Endodermal cell (in vitro differentiated cells): Measurements from ENCODE around the gene PCDHGA2. TPM values are rescaled to one million over a fixed set of nuclear protein-coding genes. Genes with fewer than 3 reads are reported as not detected.
"Not testable (repeated sequence)": the region's sequence is repeated elsewhere in the genome, so short reads cannot be mapped to it uniquely, and the experiment has no call there.

ENCODE experiments used
- DNase-seq: peaks from one replicate; pipeline ENCODE4 v3.0.0-alpha.2; 2017
- H3K27ac ChIP-seq: 2 replicates; pipeline ENCODE4 v1.5.1; 2013; ENCODE audit warnings: mild to moderate bottlenecking, low read depth, low read length, moderate library complexity
- H3K27me3 ChIP-seq: 2 replicates; pipeline ENCODE4 v1.6.1; 2013; ENCODE audit warnings: mild to moderate bottlenecking, low read length, moderate library complexity; ENCODE audit not compliant: insufficient read depth, control insufficient read depth, poor library complexity, severe bottlenecking
- H3K36me3 ChIP-seq: 2 replicates; pipeline ENCODE4 v1.7.0; 2013; ENCODE audit warnings: mild to moderate bottlenecking, low read length, moderate library complexity; ENCODE audit not compliant: control insufficient read depth, insufficient read depth
- H3K4me1 ChIP-seq: one replicate; pipeline ENCODE4 v1.7.0; 2013; ENCODE audit warnings: low read length; ENCODE audit not compliant: control insufficient read depth, insufficient read depth
- H3K4me3 ChIP-seq: 2 replicates; pipeline ENCODE4 v1.5.1; 2013; ENCODE audit warnings: mild to moderate bottlenecking, low read length, moderate library complexity
- H3K9ac ChIP-seq: 2 replicates; pipeline ENCODE4 v1.6.1; 2013; ENCODE audit warnings: mild to moderate bottlenecking, low read length, moderate library complexity; ENCODE audit not compliant: poor library complexity, severe bottlenecking; ENCODE audit errors: extremely low read depth
- H3K9me3 ChIP-seq: 2 replicates; pipeline ENCODE4 v1.6.1; 2013; ENCODE audit warnings: mild to moderate bottlenecking, low read length, moderate library complexity; ENCODE audit not compliant: control insufficient read depth
- H3K27ac Mint-ChIP-seq: 2 replicates; pipeline ENCODE4 v1.8.0; 2020; ENCODE audit warnings: mixed read lengths
- H3K27me3 Mint-ChIP-seq: 2 replicates; pipeline ENCODE4 v1.8.0; 2021; ENCODE audit warnings: mild to moderate bottlenecking, mixed read lengths; ENCODE audit not compliant: insufficient read depth
- H3K36me3 Mint-ChIP-seq: 2 replicates; pipeline ENCODE4 v1.8.0; 2020; ENCODE audit warnings: low read depth, mixed read lengths
- H3K4me1 Mint-ChIP-seq: 2 replicates; pipeline ENCODE4 v1.8.0; 2020; ENCODE audit warnings: mixed read lengths
- H3K4me3 Mint-ChIP-seq: 2 replicates; pipeline ENCODE4 v1.8.0; 2020; ENCODE audit warnings: mild to moderate bottlenecking, moderate library complexity, mixed read lengths
- H3K9me3 Mint-ChIP-seq: 2 replicates; pipeline ENCODE4 v1.8.0; 2020; ENCODE audit warnings: mild to moderate bottlenecking, mixed read lengths
- WGBS, 2 experiments: methylation state at CpG; one replicate each; pipeline versions ENCODE4 v1.1.5 to v1.1.7; 2013; ENCODE audit warnings: missing lambda C conversion rate in 2 of 2, mixed read lengths in 1 of 2; ENCODE audit not compliant: insufficient coverage in 1 of 2, insufficient read length in 1 of 2; 5-methylcytosine and 5-hydroxymethylcytosine counted together
- total RNA-seq, 2 donors: library from RNA; stranded (reverse); fragmentation: NEBNext Ultra II Directional in 1 of 2; extraction: Animal tissue kit (Norgen Biotek cat#: 25700) in 1 of 2; gene quantifications; 2 replicates in 1 of 2; 3 replicates in 1 of 2; pipeline ENCODE4 v1.2.1, GENCODE V29; 2021
- TF ChIP-seq, protein P1 (sequence below): fragments of 200-600 bp; sonication (generic); conservative IDR thresholded peaks from 2 replicates; pipeline ENCODE4 v1.5.0; 2021; ENCODE audit warnings: antibody characterized with exemption, mild to moderate bottlenecking

The PCDHGA2 gene
- total RNA-seq, 2 donors from 2014 or later, result 0.09 to 2.0 TPM

DNA sequence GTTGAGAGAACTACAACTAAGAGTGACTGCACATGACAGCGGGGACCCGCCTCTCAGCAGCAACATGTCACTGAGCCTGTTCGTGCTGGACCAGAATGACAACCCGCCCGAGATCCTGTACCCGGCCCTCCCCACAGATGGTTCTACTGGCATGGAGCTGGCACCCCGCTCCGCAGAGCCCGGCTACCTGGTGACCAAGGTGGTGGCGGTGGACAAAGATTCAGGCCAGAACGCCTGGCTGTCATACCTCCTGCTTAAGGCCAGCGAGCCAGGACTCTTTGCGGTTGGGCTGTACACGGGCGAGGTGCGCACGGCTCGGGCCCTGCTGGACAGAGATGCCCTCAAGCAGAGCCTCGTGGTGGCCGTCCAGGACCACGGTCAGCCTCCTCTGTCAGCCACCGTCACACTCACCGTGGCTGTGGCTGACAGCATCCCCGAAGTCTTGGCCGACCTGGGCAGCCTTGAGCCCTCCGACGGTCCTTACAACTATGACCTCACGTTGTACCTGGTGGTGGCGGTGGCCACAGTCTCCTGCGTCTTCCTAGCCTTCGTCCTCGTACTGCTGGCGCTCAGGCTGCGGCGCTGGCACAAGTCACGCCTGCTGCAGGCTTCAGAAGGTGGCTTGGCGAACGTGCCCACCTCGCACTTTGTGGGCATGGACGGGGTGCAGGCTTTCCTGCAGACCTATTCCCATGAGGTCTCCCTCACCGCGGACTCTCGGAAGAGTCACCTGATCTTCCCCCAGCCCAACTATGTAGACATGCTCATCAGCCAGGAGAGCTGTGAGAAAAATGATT lies 46.1 kb downstream of the PCDHGA2 start:
- Histone ChIP-seq H3K9me3 (peaks cover 44% of the 10 kb centered on the region), H3K27me3 (no peaks in the 10 kb centered on the region), H3K4me1 (no peaks in the 10 kb centered on the region), H3K9ac (no peak overlapping the region), H3K36me3 (no peaks in the 10 kb centered on the region), H3K4me3 (no peak overlapping the region), H3K27ac (no peak overlapping the region)
- Mint-ChIP-seq H3K27me3 (peaks cover 11% of the 10 kb centered on the region), H3K4me1 (no peaks in the 10 kb centered on the region), H3K27ac (no peak overlapping the region), H3K9me3 (peaks cover 59% of the 10 kb centered on the region), H3K4me3 (no peak overlapping the region), H3K36me3 (peaks cover 35% of the 10 kb centered on the region)
- 92 to 94% methylated on average over 36 to 43 of the region's 43 CpGs for WGBS, 2 experiments
- TF ChIP-seq, protein P1, sequence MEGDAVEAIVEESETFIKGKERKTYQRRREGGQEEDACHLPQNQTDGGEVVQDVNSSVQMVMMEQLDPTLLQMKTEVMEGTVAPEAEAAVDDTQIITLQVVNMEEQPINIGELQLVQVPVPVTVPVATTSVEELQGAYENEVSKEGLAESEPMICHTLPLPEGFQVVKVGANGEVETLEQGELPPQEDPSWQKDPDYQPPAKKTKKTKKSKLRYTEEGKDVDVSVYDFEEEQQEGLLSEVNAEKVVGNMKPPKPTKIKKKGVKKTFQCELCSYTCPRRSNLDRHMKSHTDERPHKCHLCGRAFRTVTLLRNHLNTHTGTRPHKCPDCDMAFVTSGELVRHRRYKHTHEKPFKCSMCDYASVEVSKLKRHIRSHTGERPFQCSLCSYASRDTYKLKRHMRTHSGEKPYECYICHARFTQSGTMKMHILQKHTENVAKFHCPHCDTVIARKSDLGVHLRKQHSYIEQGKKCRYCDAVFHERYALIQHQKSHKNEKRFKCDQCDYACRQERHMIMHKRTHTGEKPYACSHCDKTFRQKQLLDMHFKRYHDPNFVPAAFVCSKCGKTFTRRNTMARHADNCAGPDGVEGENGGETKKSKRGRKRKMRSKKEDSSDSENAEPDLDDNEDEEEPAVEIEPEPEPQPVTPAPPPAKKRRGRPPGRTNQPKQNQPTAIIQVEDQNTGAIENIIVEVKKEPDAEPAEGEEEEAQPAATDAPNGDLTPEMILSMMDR, result no peak
- DNase-seq, result no peak

- not testable (repeated sequence) for H3K4me1 Mint-ChIP-seq, H3K36me3 ChIP-seq, H3K27ac ChIP-seq, H3K4me1 ChIP-seq, H3K9ac ChIP-seq, H3K27me3 ChIP-seq
- DNase-seq, result peak; percentile 88
- Mint-ChIP-seq H3K4me3 (peak within 1 kb of the TSS; percentile 77), H3K27me3 (peaks cover 11% of the 10 kb centered on the region), H3K27ac (peak within 1 kb of the TSS; percentile 64), H3K9me3 (peaks cover 76% of the 10 kb centered on the region), H3K36me3 (peaks cover 51% of the 10 kb centered on the region)
- 73% methylated on average over 5 to 18 of the region's 40 CpGs for WGBS, 2 experiments
- peak within 1 kb of the TSS; percentile 35 for H3K4me3 ChIP-seq
- TF ChIP-seq, protein P1, result peak; percentile 86
- H3K9me3 ChIP-seq, result peaks cover 68% of the 10 kb centered on the region
These were observed 49.2 kb downstream of the PCDHGA2 start, which contains the start of gene PCDHGB4 for GRCh38 chr5:141387557-141388311. Gene PCDHGB4 (plus strand): TSS chr5:141387698. CDS start chr5:141387885, 187 bp downstream.

DNA sequence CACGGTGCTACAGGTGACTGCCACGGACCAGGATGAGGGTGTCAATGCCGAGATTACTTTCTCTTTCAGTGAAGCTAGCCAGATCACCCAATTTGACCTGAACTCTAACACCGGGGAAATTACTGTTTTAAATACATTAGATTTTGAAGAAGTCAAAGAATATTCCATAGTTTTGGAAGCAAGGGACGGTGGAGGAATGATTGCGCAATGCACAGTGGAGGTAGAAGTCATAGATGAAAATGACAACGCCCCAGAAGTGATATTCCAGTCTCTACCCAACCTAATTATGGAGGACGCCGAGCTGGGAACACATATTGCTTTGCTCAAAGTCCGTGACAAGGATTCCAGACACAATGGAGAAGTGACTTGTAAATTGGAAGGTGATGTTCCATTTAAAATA lies 50.1 kb downstream of the PCDHGA2 start:
- Histone ChIP-seq H3K27me3 (no peaks in the 10 kb centered on the region), H3K4me1 (no peaks in the 10 kb centered on the region), H3K36me3 (no peaks in the 10 kb centered on the region), H3K4me3 (peak overlapping the region; percentile 35), H3K9ac (no peak overlapping the region), H3K27ac (no peak overlapping the region), H3K9me3 (peaks cover 65% of the 10 kb centered on the region)
- WGBS, 2 experiments, result 92 to 95% methylated on average over 5 to 10 of the region's 10 CpGs
- no peaks in the 10 kb centered on the region for H3K4me1 Mint-ChIP-seq
- TF ChIP-seq, protein P1, result no peak
- DNase-seq, result no peak
- peak overlapping the region; percentile 77 for H3K4me3 Mint-ChIP-seq
- peaks cover 11% of the 10 kb centered on the region for H3K27me3 Mint-ChIP-seq
- H3K9me3 Mint-ChIP-seq, result peaks cover 76% of the 10 kb centered on the region
- peaks cover 51% of the 10 kb centered on the region for H3K36me3 Mint-ChIP-seq
- no peak overlapping the region for H3K27ac Mint-ChIP-seq
